A549 (cell line): ENCODE data around the gene SPOP. TPM values are rescaled to one million over a fixed set of nuclear protein-coding genes. Genes with fewer than 3 reads are reported as not detected.
A peak's percentile ranks its signal among the peaks of the same experiment; 100 is the strongest.

Experiments
- ATAC-seq, 2 experiments: fragments of 200-7000 bp in 1 of 2; fragments of >200 bp in 1 of 2; cut with Nextera tagmentation in 1 of 2; cut with Tn5 transposase in 1 of 2; 3 replicates each; pipeline versions ENCODE4 v1.8.0 to v1.9.1; 2018 to 2020; ENCODE audit warnings: mild to moderate bottlenecking in 1 of 2, moderate library complexity in 1 of 2
- CTCF ChIA-PET: fragments of 300-600 bp; sonication (Branson Sonifier 250); formaldehyde crosslinking; extraction: SDS; loops from one replicate; lab custom pipeline; 2021; ENCODE audit warnings: antibody characterized with exemption, inconsistent platforms; lab: Yijun Ruan, JAX
- POLR2A ChIA-PET: fragments of 350-600 bp; formaldehyde crosslinking; extraction: SDS; loops from one replicate; lab custom pipeline; 2021; ENCODE audit warnings: antibody characterized with exemption, inconsistent platforms; lab: Yijun Ruan, JAX
- DNase-seq, 2 experiments: peaks; one replicate each; pipeline versions ENCODE4 v3.0.0 to v3.0.0-alpha.2; 2011 to 2016; ENCODE audit warnings: low read depth in 1 of 2, low spot score in 1 of 2
- FAIRE-seq: peaks from 2 replicates; lab custom pipeline; 2011; peaks lifted over from hg19 to GRCh38; lab: Jason Lieb, UNC
- H3K27ac ChIP-seq, 2 experiments: fragments of >200 bp; sonication (Bioruptor Twin); formaldehyde crosslinking; 3 replicates each; pipeline ENCODE4 v1.5.1; 2016 to 2017
- H3K4me1 ChIP-seq: fragments of >200 bp; sonication (Bioruptor Twin); formaldehyde crosslinking; 3 replicates; pipeline ENCODE4 v1.6.1; 2016
- H3K4me2 ChIP-seq: fragments of >200 bp; sonication (Bioruptor Twin); formaldehyde crosslinking; 3 replicates; pipeline ENCODE4 v1.6.1; 2016
- H3K4me3 ChIP-seq: fragments of >200 bp; sonication (Bioruptor Twin); formaldehyde crosslinking; 3 replicates; pipeline ENCODE4 v1.5.1; 2016
- H3K9me3 ChIP-seq: fragments of >200 bp; sonication (Bioruptor Twin); formaldehyde crosslinking; 3 replicates; pipeline ENCODE4 v1.6.1; 2016
- ATOH8 ChIP-seq: fragments of 250-450 bp; sonication (Bioruptor Pico); IDR thresholded peaks from 2 replicates; pipeline ENCODE4 v1.5.0; 2020; ENCODE audit warnings: low read depth, mild to moderate bottlenecking, moderate library complexity
- BHLHE40 ChIP-seq: IDR thresholded peaks from 2 replicates; pipeline ENCODE4 v1.6.1; 2012; ENCODE audit warnings: low read depth, low read length, inconsistent platforms
- CBX8 ChIP-seq: fragments of 200-600 bp; sonication (generic); IDR thresholded peaks from 2 replicates; pipeline ENCODE4 v1.6.1; 2016
- CEBPB ChIP-seq, 2 experiments: fragments of >200 bp in 1 of 2; sonication (Bioruptor Twin) in 1 of 2; formaldehyde crosslinking in 1 of 2; IDR thresholded peaks; 2 replicates each; pipeline ENCODE4 v1.6.1; 2012 to 2016
- CTCF ChIP-seq: fragments of >200 bp; sonication (Bioruptor Twin); formaldehyde crosslinking; IDR thresholded peaks from 3 replicates; pipeline ENCODE4 v1.5.1; 2016
- EHF ChIP-seq: fragments of 250-450 bp; sonication (Bioruptor Pico); IDR thresholded peaks from 2 replicates; pipeline ENCODE4 v1.5.0; 2020; ENCODE audit warnings: mild to moderate bottlenecking
- ELK1 ChIP-seq: fragments of 150-350 bp; IDR thresholded peaks from 2 replicates; pipeline ENCODE4 v1.6.1; 2014; ENCODE audit warnings: low read depth, mild to moderate bottlenecking, low read length
- ESRRA ChIP-seq: fragments of 150-350 bp; IDR thresholded peaks from 2 replicates; pipeline ENCODE4 v1.6.1; 2014; ENCODE audit warnings: mild to moderate bottlenecking, low read length, borderline replicate concordance
- FOXS1 ChIP-seq: fragments of 250-450 bp; sonication (Bioruptor Pico); IDR thresholded peaks from 2 replicates; pipeline ENCODE4 v1.5.0; 2020; ENCODE audit warnings: mild to moderate bottlenecking, moderate library complexity
- GATA3 ChIP-seq: IDR thresholded peaks from 2 replicates; pipeline ENCODE4 v1.6.1; 2012; ENCODE audit warnings: borderline replicate concordance
- HEYL ChIP-seq: fragments of 250-450 bp; sonication (Bioruptor Pico); IDR thresholded peaks from 2 replicates; pipeline ENCODE4 v1.8.0; 2021; ENCODE audit warnings: mild to moderate bottlenecking, moderate library complexity
- JUN ChIP-seq, 2 experiments: fragments of >200 bp; sonication (Bioruptor Twin); formaldehyde crosslinking; IDR thresholded peaks; 2 replicates in 1 of 2; 3 replicates in 1 of 2; pipeline ENCODE4 v1.6.1; 2016 to 2017
- MYC ChIP-seq: IDR thresholded peaks from 2 replicates; pipeline ENCODE4 v1.6.1; 2012; ENCODE audit warnings: mild to moderate bottlenecking, inconsistent platforms, low read length, improper control_type of control experiment, borderline replicate concordance
- NPAS2 ChIP-seq: fragments of 250-450 bp; sonication (Bioruptor Pico); IDR thresholded peaks from 2 replicates; pipeline ENCODE4 v1.8.0; 2022; ENCODE audit warnings: mild to moderate bottlenecking, moderate library complexity, borderline replicate concordance
- NR3C1 ChIP-seq: fragments of >200 bp; sonication (Bioruptor Twin); formaldehyde crosslinking; IDR thresholded peaks from 3 replicates; pipeline ENCODE4 v1.6.1; 2017
- PHF8 ChIP-seq: fragments of 200-600 bp; sonication (generic); IDR thresholded peaks from 2 replicates; pipeline ENCODE4 v1.6.1; 2016; ENCODE audit warnings: low read depth, mild to moderate bottlenecking, antibody characterized with exemption, moderate library complexity, borderline replicate concordance
- POLR2AphosphoS2 ChIP-seq: conservative IDR thresholded peaks from 2 replicates; pipeline ENCODE4 v1.6.1; 2012; ENCODE audit warnings: low read length, improper control_type of control experiment, inconsistent platforms
- ZFP36 ChIP-seq: fragments of 450-650 bp; IDR thresholded peaks from 2 replicates; pipeline ENCODE4 v1.6.1; 2014; ENCODE audit warnings: borderline replicate concordance; ENCODE audit not compliant: partially characterized antibody
- whole genome bisulfite sequencing: methylation state at CpG from one replicate; pipeline ENCODE4 v1.1.6; 2017; ENCODE audit errors: missing lambda C conversion rate; 5-methylcytosine and 5-hydroxymethylcytosine counted together
- polyA plus RNA-seq, 4 experiments: library from polyadenylated mRNA; depleted of rRNA in 3 of 4; stranded (reverse); fragments of >200 nt; fragmentation: RNase III in 1 of 4; extraction: RNeasy Plus Mini Kit Qiagen cat#74134 plus additional on column Dnase treatment in 1 of 4; gene quantifications; 2 replicates in 3 of 4; 3 replicates in 1 of 4; pipeline ENCODE4 v1.2.3, GENCODE V29; 2011 to 2017

Gene SPOP
- polyA plus RNA-seq, 2 of the 4 experiments (the other 2 are of a cell fraction): 49.5 to 57.2 TPM

- no peaks in the 10 kb centered on the region for H3K9me3 ChIP-seq
- FAIRE-seq (no peak), DNase-seq (no peak), ATAC-seq (no peak)
- H3K4me1 ChIP-seq: peaks cover 7% of the 10 kb centered on the region; the same call in 1 of the 3 replicates
- 91% methylated on average over 6 of the region's 6 CpGs for WGBS
- ChIA-PET POLR2A (no interaction called here), CTCF (interaction anchor here (0.6 to 1.5 kb wide), 4 partner anchors 12 to 32 kb away, joined by 3 read pairs; no protein-coding TSS in a partner anchor)
- TF ChIP-seq NR3C1 (no peak), MYC (no peak), FOXS1 (CRISPR knock-in tag) (no peak), EHF (no peak), ESRRA (no peak), HEYL (CRISPR knock-in tag) (no peak), BHLHE40 (no peak), GATA3 (no peak), ZFP36 (no peak), PHF8 (no peak), NPAS2 (no peak), POLR2AphosphoS2 (no peak)
- no peak overlapping the region for H3K4me3 ChIP-seq
- H3K4me2 ChIP-seq: no peak overlapping the region
- H3K27ac ChIP-seq: no peak overlapping the region
These were observed 47.6 kb downstream of the SPOP start for GRCh38 chr17:49630113-49630900.

GRCh38 chr17:49629447-49629846 is 48.5 kb downstream of the SPOP start:
- CTCF ChIA-PET: interaction anchor here (0.6 to 1.6 kb wide), 3 partner anchors 11 to 33 kb away, joined by 3 to 4 read pairs (median 3); no protein-coding TSS in a partner anchor
- DNase-seq: no peak
- no peak overlapping the region for H3K4me3 ChIP-seq
- no peak for ATAC-seq
- H3K27ac ChIP-seq: no peak overlapping the region
- FAIRE-seq: peak; percentile 76
- no peak for TF ChIP-seq ZFP36
- TF ChIP-seq CEBPB (IDR thresholded peaks at IDR 0.05): peak in 1 of 2 experiments; percentile 10; a peak in 1 of 4 replicates
- peaks cover 7% of the 10 kb centered on the region; the same call in 1 of the 3 replicates for H3K4me1 ChIP-seq
- H3K9me3 ChIP-seq: no peaks in the 10 kb centered on the region
- POLR2A ChIA-PET: no interaction called here
- no peak overlapping the region; the same call in 2 of the 3 replicates for H3K4me2 ChIP-seq

- Histone ChIP-seq H3K4me3 (no peak overlapping the region), H3K27ac (no peak overlapping the region), H3K4me2 (no peak overlapping the region), H3K9me3 (no peaks in the 10 kb centered on the region), H3K4me1 (peaks cover 2% of the 10 kb centered on the region; the same call in 1 of the 3 replicates)
- DNase-seq (no peak), ATAC-seq (no peak), FAIRE-seq (no peak)
- ChIA-PET CTCF (interaction anchor here (0.6 to 1.3 kb wide), 8 partner anchors 9 to 71 kb away, joined by 3 to 5 read pairs (median 3); partner anchors contain the start of gene NXPH3), POLR2A (no interaction called here)
- TF ChIP-seq ATOH8: no peak
- TF ChIP-seq CTCF: no peak
- no peak for TF ChIP-seq CBX8
- TF ChIP-seq ELK1: no peak
- no peak for TF ChIP-seq JUN (IDR thresholded peaks at IDR 0.05)
- WGBS: 88% methylated on average over 3 of the region's 3 CpGs
These were observed 53.0 kb downstream of the SPOP start for GRCh38 chr17:49624896-49625295.
